HG03159 (cell line): ENCODE measurements around the gene MTHFR.
A peak's percentile ranks its signal among the peaks of the same experiment; 100 is the strongest.

Experiments
- ATAC-seq: cut with Tn5 transposase; IDR thresholded peaks from one replicate; pipeline ENCODE4 v1.9.1; 2021; ENCODE audit warnings: mild to moderate bottlenecking, moderate library complexity; ENCODE audit not compliant: unreplicated experiment

The MTHFR gene

GRCh38 chr1:11761988-11762406, 43.8 kb downstream of the MTHFR start, which contains the start of gene C1orf167:
Gene C1orf167, plus strand, starts transcription at chr1:11762193. Its CDS starts 2,208 bp downstream, at chr1:11764401.
- no peak for ATAC-seq

- ATAC-seq = no peak
Observed at GRCh38 chr1:11761285-11761684, 44.5 kb downstream of the MTHFR start.

- ATAC-seq = no peak
Observed at GRCh38 chr1:11759791-11760190, 46.0 kb downstream of the MTHFR start.

- ATAC-seq = no peak
Observed at GRCh38 chr1:11757047-11757446, 48.7 kb downstream of the MTHFR start.

- no peak for ATAC-seq
Observed at GRCh38 chr1:11753555-11754208, 52.1 kb downstream of the MTHFR start.

- no peak for ATAC-seq
Observed at GRCh38 chr1:11752359-11753088, 53.2 kb downstream of the MTHFR start.

GRCh38 chr1:11751087-11751486, 54.7 kb downstream of the MTHFR start:
- no peak for ATAC-seq

GRCh38 chr1:11749996-11750395, 55.8 kb downstream of the MTHFR start:
- ATAC-seq = no peak

GRCh38 chr1:11749203-11749689, 56.5 kb downstream of the MTHFR start:
- peak; percentile 74 for ATAC-seq

- no peak for ATAC-seq
Observed at GRCh38 chr1:11748294-11749202, 57.2 kb downstream of the MTHFR start.

GRCh38 chr1:11746795-11747487, 58.8 kb downstream of the MTHFR start:
- ATAC-seq = no peak

- ATAC-seq = no peak
Observed at GRCh38 chr1:11746092-11746491, 59.7 kb downstream of the MTHFR start.

- ATAC-seq = no peak
Observed at GRCh38 chr1:11744287-11744686, 61.5 kb downstream of the MTHFR start.

- ATAC-seq = no peak
Observed at GRCh38 chr1:11741919-11742558, 63.7 kb downstream of the MTHFR start.

GRCh38 chr1:11741482-11741881, 64.3 kb downstream of the MTHFR start:
- no peak for ATAC-seq

- no peak for ATAC-seq
Observed at GRCh38 chr1:11740258-11741192, 65.2 kb downstream of the MTHFR start.

GRCh38 chr1:11738783-11739182, 67.0 kb downstream of the MTHFR start:
- ATAC-seq = no peak

GRCh38 chr1:11738096-11738495, 67.7 kb downstream of the MTHFR start:
- ATAC-seq = no peak
